NCI-H1092 treated with DMSO at 0.1 percent for 48 hours (cell line): Measurements from ENCODE around the gene TNFRSF14.

Experiments
- DNase-seq: peaks from one replicate; lab custom pipeline; 2025; lab: John Stamatoyannopoulos, UW

TNFRSF14 gene

DNA sequence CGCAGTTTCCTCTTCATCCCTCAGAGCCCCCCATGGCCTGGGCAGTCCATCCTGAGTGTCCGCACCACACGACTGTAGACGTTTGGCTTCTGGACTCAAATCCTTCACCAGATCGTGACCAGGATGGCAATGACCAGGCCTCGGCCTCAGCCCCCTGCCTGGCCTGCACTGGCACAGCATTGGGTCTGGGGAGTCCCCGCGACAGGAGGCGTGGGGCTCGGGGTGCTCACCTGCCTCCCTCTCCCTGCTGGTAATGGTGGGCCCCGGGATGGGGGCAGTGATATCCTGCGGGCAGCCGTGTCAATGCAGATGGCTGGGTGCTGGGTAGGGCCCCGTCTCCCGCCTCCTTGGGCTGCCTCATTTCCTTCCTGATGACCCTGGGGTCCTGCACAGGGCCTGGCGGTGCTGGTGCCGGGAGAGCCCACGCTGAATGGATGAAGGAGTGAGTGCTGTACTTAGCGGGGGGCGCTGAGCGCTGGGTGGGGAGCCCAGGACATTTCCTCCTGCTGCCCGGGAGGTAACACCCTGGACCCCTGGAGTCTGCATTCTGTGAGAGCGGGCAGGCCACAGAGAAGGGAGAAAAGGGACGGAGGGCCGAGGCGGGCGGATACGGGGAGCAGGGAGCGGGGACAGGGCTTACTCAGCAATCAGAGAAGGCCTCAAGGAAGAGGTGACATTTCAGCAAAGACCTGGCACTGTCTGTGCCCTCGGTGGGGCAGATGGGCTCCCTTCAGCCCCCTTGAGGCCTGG is 2.1 kb upstream of the TNFRSF14 start:
- DNase-seq, result no peak

DNA sequence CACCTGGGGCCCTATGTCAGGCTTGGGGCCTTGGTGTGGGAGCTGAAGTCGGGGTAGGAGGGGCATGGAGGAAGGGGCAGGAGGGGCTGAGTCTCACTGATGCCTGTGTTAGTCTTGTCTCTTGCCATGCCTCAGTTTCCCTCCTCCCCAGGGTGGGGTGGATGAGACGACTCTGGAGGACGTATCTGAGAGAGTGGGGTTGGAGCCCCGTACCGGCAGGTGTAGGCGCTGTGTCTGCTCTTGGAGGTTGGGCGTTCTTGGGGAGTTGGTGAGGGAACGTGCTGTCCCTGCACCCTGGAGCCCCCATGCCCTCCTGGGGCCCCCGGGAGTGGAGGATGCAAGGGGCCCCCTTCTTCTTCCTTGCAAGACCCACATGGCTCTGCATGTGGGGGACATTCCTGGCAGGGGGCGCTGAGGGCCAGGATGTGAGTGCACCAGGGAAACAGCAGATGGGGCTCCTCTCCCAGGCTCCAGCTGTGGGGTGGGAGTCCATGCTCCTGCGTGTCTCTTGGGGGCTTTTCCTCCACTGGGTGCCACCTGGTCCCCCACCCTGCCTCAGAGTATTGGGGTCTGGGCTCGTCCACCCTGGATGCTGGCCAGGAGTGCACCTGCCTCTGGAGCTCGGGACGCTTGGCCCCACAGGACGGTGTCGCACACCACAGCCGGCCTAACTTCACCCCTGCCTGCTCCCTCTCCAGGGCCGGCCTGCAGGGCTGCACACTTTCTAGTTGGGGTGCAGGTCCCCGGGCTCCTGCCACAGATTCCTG is 1.4 kb upstream of the TNFRSF14 start:
- no peak for DNase-seq

DNA sequence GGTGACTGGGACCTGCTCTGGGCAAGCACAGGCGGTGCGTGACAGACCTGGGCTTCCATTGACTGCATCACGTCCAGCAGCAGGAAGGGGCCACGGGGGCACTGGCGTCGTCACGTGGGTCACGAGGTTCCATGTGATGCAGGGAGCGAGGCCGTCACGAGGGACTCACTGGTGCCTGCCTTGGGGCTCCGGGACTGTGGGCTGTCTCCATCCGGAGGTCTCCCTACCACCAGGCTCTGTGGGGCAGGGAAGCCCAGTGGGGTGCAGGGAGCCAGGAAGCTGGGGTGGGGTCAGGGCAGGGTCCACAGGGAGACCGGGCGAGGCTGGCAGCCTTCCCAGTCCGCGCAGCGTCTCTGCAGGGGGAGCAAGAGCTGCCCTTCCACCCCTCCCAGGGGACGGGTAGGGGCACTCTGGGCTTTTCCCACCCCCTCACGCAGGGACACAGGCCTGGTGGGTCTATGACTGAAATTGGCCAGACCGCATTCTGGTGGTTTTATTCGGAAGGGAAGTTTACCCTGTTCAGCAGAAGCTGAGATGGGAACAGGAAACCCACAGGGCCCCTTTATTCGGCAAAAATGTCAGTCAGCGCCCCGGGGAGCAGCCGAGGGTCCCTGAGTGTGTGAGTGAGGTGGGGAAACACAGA is 416 bp upstream of the TNFRSF14 start:
- no peak for DNase-seq

DNA sequence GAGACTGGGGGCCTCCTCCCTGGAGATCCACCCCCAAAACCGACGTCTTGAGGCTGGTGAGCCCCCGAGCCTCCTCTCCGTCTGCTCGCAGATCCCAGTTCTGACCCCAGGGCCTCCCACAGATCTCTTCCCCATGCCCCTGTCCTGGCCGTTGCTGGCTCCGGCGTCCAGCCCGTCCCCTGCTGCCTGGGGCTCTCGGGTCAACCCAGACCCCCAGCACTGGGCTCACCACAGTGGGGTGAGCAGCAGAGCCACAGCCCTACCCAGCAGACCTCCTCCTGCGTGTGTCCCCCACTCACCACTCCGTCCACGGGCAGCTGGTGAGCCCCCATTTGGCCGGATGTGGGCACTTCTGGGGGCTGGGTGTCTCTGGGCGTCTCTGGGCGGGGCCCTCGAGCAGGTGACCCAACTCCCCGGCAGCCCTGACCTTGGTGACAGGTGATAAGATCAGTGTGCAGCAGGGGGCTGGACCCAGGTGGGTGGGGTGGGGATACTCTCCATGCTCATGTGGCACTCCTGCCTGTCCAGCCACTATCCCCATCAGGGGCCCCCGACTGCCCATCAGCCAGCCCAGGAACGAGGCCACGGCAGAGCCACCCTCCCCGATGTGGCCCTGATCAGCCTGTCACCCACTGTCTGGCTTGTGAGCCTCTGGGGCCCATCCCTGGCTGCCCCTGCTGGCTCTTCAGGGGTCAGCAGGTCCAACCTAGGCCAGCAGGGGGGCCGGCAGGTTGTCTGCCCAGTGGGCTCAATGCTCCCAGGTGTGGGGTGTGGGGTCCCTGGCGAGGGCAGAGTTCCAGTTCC is 709 bp downstream of the TNFRSF14 start:
- DNase-seq, result no peak

DNA sequence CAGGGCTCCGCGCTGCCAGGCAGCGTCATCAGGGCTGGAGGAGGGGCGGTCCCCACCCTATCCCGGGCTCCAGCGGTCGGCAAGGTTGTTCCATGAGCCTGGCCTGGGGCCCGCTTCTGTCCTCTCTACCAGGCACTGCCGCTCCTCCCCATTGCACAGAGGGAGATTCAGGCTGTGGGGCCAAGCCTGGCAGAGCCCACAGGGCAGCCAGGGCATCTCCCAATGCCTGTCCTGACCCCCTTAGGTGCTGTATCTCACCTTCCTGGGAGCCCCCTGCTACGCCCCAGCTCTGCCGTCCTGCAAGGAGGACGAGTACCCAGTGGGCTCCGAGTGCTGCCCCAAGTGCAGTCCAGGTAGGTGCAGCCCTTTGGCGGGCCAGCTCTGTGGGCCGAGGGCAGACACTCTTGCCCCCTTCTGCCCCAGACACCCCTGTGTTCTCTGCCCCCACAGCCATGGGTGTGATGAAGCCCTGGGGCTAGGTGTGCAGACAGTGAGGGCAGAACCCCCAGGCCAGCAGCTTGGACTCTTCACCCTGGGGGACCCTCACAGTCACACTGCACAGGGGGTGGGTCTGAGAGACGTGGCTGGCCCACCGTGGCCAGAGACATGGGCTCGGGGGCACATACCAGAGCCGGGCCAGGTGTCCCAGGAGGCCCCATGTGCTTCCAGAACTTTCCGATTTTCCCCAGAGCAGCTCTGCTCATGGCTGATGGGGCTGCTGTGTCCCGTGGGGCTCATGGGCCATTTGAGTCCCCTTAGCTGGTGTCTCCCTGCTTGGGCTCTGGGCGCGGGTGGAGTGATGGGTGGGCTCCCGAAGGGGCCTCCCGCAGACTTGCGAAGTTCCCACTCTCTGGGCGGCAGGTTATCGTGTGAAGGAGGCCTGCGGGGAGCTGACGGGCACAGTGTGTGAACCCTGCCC is 1.6 kb downstream of the TNFRSF14 start:
- no peak for DNase-seq

DNA sequence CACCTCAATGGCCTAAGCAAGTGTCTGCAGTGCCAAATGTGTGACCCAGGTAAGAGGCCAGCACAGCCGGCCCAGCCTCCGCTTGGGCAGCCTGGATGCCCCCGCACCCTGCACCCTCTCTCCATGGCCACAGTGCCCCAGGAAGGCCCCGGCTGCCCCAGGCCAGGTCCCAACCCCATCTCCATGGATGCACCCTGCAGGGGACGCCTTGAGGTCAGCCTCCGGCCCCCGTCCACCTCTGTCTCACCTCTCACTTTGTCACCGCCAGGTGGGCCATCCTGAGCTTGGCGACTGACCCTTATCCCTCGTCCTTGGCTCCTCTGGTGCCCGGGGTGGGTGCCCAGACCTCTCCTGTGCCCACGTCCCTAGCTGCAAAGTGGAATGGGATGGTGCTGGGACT is 2.2 kb downstream of the TNFRSF14 start:
- DNase-seq, result no peak

DNA sequence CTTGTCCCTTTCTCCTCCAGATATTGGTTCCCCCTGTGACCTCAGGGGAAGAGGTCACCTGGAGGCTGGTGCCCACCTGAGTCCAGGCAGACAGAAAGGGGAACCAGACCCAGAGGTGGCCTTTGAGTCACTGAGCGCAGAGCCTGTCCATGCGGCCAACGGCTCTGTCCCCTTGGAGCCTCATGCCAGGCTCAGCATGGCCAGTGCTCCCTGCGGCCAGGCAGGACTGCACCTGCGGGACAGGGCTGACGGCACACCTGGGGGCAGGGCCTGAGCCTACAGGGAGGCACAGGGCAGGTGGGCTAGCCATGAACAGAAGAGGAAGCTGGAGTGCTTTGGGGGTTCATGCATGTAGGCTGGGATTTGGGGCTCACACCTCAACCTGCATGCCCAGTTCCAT is 2.7 kb downstream of the TNFRSF14 start:
- DNase-seq, result no peak

DNA sequence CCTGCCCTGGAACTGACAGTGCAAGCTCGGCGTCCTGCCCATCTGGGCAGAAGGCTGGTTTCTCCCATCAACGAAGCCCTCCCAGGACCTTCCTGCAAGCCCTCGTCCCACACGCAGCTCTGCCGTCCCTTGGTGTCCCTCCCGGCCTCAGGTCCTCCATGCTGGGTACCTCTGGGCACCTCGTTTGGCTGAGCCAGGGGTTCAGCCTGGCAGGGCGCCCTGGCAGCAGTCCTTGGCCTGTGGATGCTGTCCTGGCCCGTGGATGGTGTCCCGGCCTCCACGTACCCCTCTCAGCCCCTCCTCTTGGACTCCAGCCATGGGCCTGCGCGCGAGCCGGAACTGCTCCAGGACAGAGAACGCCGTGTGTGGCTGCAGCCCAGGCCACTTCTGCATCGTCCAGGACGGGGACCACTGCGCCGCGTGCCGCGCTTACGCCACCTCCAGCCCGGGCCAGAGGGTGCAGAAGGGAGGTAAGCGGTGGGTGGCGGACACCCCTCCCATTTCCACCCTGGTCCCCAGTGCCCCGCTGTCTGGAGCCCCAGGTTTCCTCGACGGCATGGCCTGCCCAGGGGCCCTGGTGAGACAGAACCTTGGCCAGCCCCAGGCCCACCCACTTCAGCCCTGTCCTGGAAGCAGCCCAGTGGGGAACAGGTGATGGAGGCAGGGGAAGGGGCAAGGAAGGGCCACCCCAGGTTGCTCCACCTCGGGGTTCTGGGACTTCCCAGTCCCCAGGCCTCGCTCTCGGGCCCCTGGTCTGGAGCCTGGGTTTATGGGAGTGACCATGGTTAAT is 3.5 kb downstream of the TNFRSF14 start:
- no peak for DNase-seq

DNA sequence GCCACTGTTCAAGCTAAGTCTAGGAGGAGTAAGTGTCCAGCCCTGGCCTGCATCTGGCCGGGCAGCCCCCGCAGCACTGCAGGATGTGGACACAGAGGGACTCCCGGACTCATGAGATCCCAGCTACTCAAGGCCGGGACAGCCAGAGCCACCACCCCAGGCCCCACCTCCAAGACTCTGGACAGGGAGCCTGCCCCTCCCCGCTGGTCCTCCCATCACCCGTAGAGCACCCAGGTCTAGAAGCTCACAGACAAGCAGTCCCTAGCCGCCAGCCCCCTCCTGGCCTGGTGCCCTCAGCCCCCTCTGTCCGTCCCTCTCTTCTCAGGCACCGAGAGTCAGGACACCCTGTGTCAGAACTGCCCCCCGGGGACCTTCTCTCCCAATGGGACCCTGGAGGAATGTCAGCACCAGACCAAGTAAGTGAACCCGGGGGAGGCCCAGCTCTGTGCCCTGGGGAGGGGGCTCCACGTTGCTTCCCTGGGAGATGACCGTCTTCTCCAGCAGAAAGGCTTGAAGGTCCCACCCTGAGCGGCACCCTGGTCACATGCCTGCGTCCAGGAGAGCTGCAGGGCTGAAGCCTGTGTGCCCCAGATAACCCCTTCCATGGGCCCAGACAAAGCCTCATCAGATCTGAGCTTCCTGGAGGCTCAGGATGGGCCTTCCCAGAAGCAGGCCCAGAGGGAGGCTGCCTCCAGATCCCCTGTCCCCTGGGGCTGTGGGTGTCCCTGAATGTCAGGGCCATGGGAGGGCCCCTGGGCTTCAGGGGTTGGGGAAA is 4.3 kb downstream of the TNFRSF14 start:
- no peak for DNase-seq

DNA sequence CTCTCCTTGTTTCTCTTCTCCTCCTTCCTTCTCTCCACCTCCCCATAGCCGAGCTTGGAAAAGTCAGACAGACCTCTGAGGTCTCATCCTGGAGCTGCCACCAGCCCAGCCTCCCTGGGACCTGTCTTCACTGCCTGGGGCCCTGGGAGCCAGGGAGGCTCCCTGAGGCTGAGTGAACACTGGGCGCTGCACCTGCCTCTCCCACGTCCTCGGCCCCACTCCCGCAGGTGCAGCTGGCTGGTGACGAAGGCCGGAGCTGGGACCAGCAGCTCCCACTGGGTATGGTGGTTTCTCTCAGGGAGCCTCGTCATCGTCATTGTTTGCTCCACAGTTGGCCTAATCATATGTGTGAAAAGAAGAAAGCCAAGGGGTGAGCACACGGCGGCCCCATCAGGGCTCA is 5.3 kb downstream of the TNFRSF14 start:
- no peak for DNase-seq

DNA sequence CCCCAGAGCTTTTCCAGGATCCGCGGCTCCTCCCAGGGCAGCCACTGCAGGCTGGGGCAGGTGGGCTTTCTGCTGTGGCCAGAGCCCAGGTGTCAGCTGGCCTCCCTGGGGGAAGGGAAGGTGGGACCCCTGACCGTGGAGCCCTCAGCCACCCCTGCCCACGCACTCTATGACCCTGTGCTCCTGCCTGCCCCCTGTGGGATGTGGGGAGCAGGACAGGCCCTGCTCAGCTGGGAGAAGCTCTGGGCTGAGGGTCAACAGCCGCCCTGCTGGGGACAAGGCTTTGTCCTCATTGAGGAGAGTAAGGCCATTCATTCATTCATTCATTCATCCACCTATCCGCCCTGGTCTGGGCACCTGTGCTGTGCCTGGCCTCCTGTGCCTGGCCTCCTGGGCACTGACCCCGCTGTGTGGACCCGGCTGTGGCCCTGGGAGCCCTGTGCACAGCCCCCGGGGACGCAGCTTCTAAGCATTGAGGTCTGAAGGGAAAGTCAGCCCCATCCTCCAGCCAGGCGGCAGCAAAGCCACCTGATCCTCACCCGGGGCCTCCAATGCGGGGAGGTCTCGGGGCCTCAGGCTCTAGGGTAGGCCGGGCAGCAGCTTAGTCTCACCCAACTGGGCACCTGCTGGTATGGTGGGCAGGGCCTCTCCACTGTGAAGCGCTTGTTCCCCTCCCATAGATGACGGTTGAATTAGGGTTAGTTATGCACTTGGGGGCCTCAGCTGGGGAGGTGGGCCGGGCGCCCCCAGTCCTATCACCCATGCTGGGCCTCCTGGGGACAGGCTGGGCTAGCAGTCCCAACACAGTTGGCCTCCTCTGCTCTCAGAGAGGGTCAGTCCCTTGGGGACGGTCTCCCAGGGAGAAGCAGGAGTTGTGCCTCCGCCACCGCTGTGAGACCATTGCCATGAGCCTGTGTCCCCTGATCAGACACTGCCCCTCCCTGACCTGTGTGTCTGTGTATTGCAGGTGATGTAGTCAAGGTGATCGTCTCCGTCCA is 6.0 kb downstream of the TNFRSF14 start:
- DNase-seq, result no peak

DNA sequence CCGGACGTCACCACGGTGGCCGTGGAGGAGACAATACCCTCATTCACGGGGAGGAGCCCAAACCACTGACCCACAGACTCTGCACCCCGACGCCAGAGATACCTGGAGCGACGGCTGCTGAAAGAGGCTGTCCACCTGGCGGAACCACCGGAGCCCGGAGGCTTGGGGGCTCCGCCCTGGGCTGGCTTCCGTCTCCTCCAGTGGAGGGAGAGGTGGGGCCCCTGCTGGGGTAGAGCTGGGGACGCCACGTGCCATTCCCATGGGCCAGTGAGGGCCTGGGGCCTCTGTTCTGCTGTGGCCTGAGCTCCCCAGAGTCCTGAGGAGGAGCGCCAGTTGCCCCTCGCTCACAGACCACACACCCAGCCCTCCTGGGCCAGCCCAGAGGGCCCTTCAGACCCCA is 7.0 kb downstream of the TNFRSF14 start:
- no peak for DNase-seq

DNA sequence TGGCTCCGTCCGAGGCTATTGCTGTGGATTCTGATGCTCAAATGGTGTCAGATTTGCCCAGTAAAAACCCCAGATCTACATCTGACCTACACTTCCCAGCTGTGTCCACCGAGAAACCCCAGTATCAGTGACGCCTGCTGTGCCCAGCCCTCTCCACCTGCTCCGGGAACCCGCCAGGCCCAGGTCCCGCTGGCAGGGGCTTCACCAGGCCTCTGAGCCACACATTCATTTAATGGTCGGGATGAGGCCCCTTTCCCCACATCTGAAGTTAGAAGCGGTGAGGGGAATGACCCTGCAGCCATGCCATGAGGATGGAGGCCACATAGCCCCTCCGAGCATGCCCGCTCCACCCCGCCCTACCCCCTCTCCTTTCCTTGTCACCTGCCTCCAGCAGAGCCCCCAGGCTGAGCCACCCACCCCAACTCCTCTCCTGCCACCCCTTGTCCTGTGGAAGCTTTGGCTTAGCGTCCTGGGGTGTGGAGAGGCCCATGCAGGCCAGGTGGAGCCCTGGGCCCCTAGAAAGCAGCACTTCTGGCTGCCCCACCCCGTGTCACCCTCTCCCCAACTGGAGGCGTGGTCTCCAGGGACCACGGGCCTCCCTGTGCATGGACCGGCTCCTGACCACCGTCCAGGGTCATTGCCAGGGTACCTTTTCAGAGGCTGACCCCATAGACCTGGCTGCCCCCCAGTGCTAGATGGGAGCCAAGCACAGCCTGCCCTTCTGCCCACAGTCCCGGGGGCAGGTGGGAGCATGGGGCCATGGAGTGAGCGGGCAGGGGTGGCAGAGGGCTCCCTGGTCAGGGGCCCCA is 8.0 kb downstream of the TNFRSF14 start:
- no peak for DNase-seq

DNA sequence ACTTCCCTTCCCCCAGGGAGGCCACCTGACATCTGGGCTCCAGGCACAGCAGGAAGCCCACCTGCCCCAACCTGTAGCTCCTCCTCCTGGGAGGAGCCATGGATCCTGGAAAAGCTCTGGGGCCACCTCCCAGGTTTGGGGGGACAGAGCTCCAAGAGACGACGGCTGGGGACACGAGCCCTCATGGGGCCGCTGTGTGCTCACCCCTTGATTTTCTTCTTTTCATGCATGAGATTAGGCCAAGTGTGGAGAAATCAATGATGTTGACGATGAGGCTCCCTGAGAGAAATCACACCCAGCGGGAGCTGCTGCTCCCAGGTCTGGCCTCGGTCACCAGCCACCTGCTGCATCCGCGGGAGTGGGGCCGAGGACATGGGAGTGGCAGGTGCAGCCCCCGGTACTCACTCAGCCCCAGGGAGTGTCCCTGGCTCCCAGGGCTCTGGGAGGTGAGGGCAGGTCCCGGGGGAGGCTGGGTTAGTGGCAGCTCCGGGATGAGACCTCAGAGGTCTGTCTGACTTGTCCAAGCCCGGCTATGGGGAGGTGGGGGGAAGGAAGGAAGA is 8.7 kb downstream of the TNFRSF14 start:
- no peak for DNase-seq

DNA sequence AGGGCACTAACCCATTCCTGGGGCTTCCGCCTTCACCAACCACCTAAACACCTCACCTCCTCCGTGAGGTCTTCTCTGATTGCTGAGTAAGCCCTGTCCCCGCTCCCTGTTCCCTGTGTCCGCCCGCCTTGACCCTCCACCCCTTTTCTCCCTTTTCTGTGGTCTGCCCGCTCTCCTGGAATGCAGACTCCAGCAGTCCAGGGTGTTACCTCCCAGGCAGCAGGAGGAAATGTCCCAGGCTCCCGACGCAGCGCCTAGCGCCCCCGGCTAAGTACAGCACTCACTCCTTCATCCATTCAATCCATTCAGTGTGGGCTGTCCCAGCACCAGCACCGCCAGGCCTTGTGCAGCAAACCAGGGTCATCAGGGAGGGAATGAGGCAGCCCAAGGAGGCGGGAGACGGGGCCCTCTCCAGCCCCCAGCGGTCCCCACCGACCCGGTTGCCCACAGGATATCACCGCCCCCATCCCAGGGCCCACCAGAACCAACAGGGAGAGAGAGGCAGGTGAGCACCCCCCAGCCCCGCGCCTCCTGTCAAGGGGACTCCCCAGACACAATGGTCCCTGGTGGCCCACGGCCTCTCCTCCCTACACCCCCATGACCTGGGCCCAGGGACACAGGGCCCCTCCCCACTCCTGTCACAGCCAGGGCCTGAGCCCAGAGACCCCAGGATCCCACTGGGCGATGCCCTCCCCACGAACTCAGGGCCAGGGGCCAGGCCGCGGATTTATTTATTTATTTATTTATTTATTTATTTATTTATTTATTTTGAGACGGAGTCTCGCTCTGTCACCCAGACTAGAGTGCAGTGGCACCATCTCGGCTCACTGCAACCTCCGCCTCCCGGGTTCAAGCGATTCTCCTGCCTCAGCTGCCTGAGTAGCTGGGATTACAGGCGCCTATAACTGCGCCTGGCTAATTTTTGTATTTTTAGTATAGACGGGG is 10.2 kb downstream of the TNFRSF14 start:
- no peak for DNase-seq

DNA sequence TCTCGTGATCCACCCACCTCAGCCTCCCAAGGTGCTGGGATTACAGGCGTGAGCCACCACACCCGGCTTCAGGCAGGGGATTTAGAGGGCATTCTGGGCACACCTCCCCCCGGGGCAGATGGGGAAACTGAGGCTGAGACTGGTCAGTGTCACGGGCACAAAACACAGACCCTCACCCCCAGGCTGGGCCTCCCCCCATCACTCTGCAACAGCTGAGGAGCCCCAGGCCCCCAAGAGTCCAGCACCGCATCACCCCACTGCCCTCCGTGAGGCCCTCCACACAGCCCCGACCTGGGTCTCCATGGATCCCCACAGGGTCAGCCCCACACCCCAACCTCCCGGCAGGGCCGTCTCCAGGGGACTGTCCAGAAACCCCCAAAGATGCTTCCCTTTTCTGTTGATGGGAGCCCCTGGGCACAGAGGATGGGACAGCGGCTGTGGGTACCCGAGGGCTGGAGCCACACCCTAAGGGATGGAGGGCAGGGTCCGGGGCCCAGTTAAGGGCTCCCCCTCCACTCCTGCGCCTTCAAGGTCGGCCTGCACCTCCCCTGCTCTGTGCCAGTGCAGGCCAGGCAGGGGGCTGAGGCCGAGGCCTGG is 11.0 kb downstream of the TNFRSF14 start:
- DNase-seq, result no peak
